Tibial artery (tissue), 4 donors: Measurements from ENCODE around the gene RNF144A.

Experiments
- DNase-seq, 2 donors: peaks; one replicate each; pipeline ENCODE4 v3.0.0-alpha.2; 2019
- H3K27ac ChIP-seq, 2 donors: fragments of 200-600 bp; sonication (generic) in 1 of 2; 1 replicate in 1 of 2; 2 replicates in 1 of 2; pipeline ENCODE4 v1.5.1; 2018 to 2019; ENCODE audit warnings: mild to moderate bottlenecking in 1 of 2
- H3K27me3 ChIP-seq, 2 donors: fragments of 200-600 bp; sonication (generic) in 1 of 2; one replicate each; pipeline versions ENCODE4 v1.5.1 to v1.6.0; 2016 to 2019
- H3K36me3 ChIP-seq, 3 donors: fragments of 200-600 bp; sonication (generic) in 2 of 3; one replicate each; pipeline ENCODE4 v1.5.1; 2016 to 2019; ENCODE audit warnings: mild to moderate bottlenecking in 2 of 3
- H3K4me1 ChIP-seq, 4 donors: fragments of 200-600 bp; sonication (generic) in 2 of 4; 1 replicate in 3 of 4; 2 replicates in 1 of 4; pipeline ENCODE4 v1.5.1; 2016 to 2019
- H3K4me3 ChIP-seq, 2 donors: fragments of 200-600 bp; sonication (generic) in 1 of 2; 1 replicate in 1 of 2; 2 replicates in 1 of 2; pipeline ENCODE4 v1.5.1; 2018 to 2019; ENCODE audit warnings: mild to moderate bottlenecking in 2 of 2
- H3K9me3 ChIP-seq, 3 donors: fragments of 200-600 bp; sonication (generic) in 1 of 3; one replicate each; pipeline ENCODE4 v1.5.1; 2016 to 2019
- CTCF ChIP-seq, 2 experiments: fragments of 200-600 bp in 1 of 2; fragments of 450-650 bp in 1 of 2; IDR thresholded peaks; one replicate each; pipeline ENCODE4 v1.5.1; 2017 to 2019; ENCODE audit warnings: antibody characterized with exemption in 2 of 2, mild to moderate bottlenecking in 1 of 2, moderate library complexity in 1 of 2
- intact Hi-C: fragments of 100-400 bp; cut with DNase I; formaldehyde crosslinking; loops from one replicate; pipeline ENCODE4 v1.15.0; 2023; ENCODE audit warnings: low total_unique reads

Gene RNF144A

GRCh38 chr2:7045601-7046590 lies 128.7 kb downstream of the RNF144A start:
- intact Hi-C loops = loop anchor here (10.0 kb wide), 1 partner anchor 151 kb away; no protein-coding TSS in a partner anchor

GRCh38 chr2:7047661-7048060 lies 130.4 kb downstream of the RNF144A start:
- no peak for DNase-seq
- no peak for TF ChIP-seq CTCF (IDR thresholded peaks at IDR 0.05)
- Histone ChIP-seq H3K27ac (no peak overlapping the region), H3K9me3 (no peaks in the 10 kb centered on the region), H3K27me3 (peaks cover 0 to 8% of the 10 kb centered on the region in 2 donors), H3K4me3 (no peak overlapping the region), H3K36me3 (no peaks in the 10 kb centered on the region), H3K4me1 (peaks cover 0 to 13% (median 0%) of the 10 kb centered on the region in 4 donors)
- intact Hi-C loops = loop anchor here (10.0 kb wide), 1 partner anchor 153 kb away; no protein-coding TSS in a partner anchor

More at GRCh38 chr2:7045601-7046590, 128.7 kb downstream of the RNF144A start:
- Histone ChIP-seq H3K36me3 (peaks cover 0 to 5% (median 0%) of the 10 kb centered on the region in 3 donors), H3K4me1 (peaks cover 0 to 13% (median 0%) of the 10 kb centered on the region in 4 donors), H3K27ac (no peak overlapping the region), H3K4me3 (no peak overlapping the region), H3K9me3 (no peaks in the 10 kb centered on the region), H3K27me3 (peaks cover 0 to 2% of the 10 kb centered on the region in 2 donors)
- TF ChIP-seq CTCF (IDR thresholded peaks at IDR 0.05) = no peak
- DNase-seq = no peak

GRCh38 chr2:7048762-7049294 lies 131.6 kb downstream of the RNF144A start:
- Histone ChIP-seq H3K4me3 (no peak overlapping the region), H3K9me3 (no peaks in the 10 kb centered on the region), H3K27me3 (peaks cover 0 to 8% of the 10 kb centered on the region in 2 donors), H3K27ac (no peak overlapping the region), H3K4me1 (peaks cover 0 to 8% (median 0%) of the 10 kb centered on the region in 4 donors), H3K36me3 (no peaks in the 10 kb centered on the region)
- DNase-seq = no peak
- intact Hi-C loops = loop anchor here (10.0 kb wide), 1 partner anchor 154 kb away; no protein-coding TSS in a partner anchor
- TF ChIP-seq CTCF (IDR thresholded peaks at IDR 0.05) = no peak

- H3K4me3 ChIP-seq = no peak overlapping the region
- no peaks in the 10 kb centered on the region for H3K36me3 ChIP-seq
- no peak for DNase-seq
- H3K27me3 ChIP-seq = peaks cover 0 to 8% of the 10 kb centered on the region in 2 donors
- no peaks in the 10 kb centered on the region for H3K4me1 ChIP-seq
- TF ChIP-seq CTCF (IDR thresholded peaks at IDR 0.05) = no peak
- intact Hi-C loops = no loop called here
- H3K9me3 ChIP-seq = no peaks in the 10 kb centered on the region
- H3K27ac ChIP-seq = no peak overlapping the region
Measured at GRCh38 chr2:7052404-7052803, 135.2 kb downstream of the RNF144A start.

GRCh38 chr2:7053650-7054265 lies 136.5 kb downstream of the RNF144A start:
- intact Hi-C loops = no loop called here
- peaks cover 0 to 8% of the 10 kb centered on the region in 2 donors for H3K27me3 ChIP-seq
- no peak for DNase-seq
- H3K36me3 ChIP-seq = no peaks in the 10 kb centered on the region
- no peaks in the 10 kb centered on the region for H3K9me3 ChIP-seq
- no peak overlapping the region for H3K27ac ChIP-seq
- H3K4me1 ChIP-seq = no peaks in the 10 kb centered on the region
- TF ChIP-seq CTCF (IDR thresholded peaks at IDR 0.05) = no peak
- H3K4me3 ChIP-seq = no peak overlapping the region
